ENCODE measurements around the gene FBXO8.
A peak's percentile ranks its signal among the peaks of the same experiment; 100 is the strongest.

FBXO8 gene, protein sequence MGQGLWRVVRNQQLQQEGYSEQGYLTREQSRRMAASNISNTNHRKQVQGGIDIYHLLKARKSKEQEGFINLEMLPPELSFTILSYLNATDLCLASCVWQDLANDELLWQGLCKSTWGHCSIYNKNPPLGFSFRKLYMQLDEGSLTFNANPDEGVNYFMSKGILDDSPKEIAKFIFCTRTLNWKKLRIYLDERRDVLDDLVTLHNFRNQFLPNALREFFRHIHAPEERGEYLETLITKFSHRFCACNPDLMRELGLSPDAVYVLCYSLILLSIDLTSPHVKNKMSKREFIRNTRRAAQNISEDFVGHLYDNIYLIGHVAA

GRCh38 chr4:174283507-174284471 is at the start of gene FBXO8, which contains the start of gene CEP44:
FBXO8 (minus strand) TSS chr4:174283667; CDS start chr4:174263092, 20,575 bp downstream.
CEP44 (plus strand) TSS chr4:174283911; CDS start chr4:174299122, 15,211 bp downstream.
- in situ Hi-C loops (cut with MboI; ENCODE audit: low sequenced_read_pairs, unreplicated experiment) = no loop called here
- DNase-seq (ENCODE audit: low spot score) = peak; percentile 63
- TF ChIP-seq, protein P1, sequence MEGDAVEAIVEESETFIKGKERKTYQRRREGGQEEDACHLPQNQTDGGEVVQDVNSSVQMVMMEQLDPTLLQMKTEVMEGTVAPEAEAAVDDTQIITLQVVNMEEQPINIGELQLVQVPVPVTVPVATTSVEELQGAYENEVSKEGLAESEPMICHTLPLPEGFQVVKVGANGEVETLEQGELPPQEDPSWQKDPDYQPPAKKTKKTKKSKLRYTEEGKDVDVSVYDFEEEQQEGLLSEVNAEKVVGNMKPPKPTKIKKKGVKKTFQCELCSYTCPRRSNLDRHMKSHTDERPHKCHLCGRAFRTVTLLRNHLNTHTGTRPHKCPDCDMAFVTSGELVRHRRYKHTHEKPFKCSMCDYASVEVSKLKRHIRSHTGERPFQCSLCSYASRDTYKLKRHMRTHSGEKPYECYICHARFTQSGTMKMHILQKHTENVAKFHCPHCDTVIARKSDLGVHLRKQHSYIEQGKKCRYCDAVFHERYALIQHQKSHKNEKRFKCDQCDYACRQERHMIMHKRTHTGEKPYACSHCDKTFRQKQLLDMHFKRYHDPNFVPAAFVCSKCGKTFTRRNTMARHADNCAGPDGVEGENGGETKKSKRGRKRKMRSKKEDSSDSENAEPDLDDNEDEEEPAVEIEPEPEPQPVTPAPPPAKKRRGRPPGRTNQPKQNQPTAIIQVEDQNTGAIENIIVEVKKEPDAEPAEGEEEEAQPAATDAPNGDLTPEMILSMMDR (IDR thresholded peaks at IDR 0.05; ENCODE audit: borderline replicate concordance, control extremely low read depth, extremely low read depth, insufficient read depth, missing control alignments) = no peak

DNA sequence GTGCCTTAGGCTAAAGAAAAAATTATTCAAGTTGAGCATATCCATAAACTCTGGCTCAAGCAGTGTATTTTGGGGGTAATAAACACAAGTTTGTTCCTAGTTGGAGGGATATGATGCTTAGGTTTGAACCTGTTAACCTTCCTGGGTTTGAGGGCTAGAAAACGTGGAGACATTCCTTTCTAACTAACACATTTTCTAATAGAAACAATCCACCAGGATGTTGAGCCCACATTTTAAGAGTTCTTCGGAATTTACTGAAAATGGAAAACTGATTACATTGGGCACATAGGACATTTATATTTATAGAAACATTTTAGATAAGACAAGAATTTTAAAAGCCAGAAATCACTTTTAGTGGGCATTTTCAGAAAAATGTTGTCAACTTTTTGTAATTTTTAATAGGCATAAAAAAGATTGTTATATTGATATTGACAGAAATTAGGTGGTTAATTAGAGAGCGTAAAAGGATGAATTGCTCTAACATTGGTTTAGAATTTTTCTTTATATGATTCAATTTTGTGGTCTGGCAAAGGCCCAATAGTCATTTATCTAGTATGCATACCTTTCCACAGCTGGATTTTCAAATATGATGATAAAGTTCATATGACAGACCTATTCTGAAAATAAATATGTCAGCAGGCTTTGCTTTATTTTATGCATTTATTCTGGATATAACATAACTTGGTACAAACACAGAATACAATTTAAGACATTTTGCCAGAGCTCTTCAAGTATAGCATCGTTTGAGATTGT is 49.5 kb upstream of the FBXO8 start:
- in situ Hi-C loops (cut with MboI; ENCODE audit: low sequenced_read_pairs, unreplicated experiment) = no loop called here
- no peak for DNase-seq (ENCODE audit: low spot score)
- TF ChIP-seq, protein P1 (IDR thresholded peaks at IDR 0.05; ENCODE audit: borderline replicate concordance, control extremely low read depth, extremely low read depth, insufficient read depth, missing control alignments) = no peak

GRCh38 chr4:174324725-174325124 is 41.3 kb upstream of the FBXO8 start:
- in situ Hi-C loops (cut with MboI; ENCODE audit: low sequenced_read_pairs, unreplicated experiment) = no loop called here
- DNase-seq (ENCODE audit: low spot score) = no peak
- TF ChIP-seq, protein P1 (IDR thresholded peaks at IDR 0.05; ENCODE audit: borderline replicate concordance, control extremely low read depth, extremely low read depth, insufficient read depth, missing control alignments) = no peak

DNA sequence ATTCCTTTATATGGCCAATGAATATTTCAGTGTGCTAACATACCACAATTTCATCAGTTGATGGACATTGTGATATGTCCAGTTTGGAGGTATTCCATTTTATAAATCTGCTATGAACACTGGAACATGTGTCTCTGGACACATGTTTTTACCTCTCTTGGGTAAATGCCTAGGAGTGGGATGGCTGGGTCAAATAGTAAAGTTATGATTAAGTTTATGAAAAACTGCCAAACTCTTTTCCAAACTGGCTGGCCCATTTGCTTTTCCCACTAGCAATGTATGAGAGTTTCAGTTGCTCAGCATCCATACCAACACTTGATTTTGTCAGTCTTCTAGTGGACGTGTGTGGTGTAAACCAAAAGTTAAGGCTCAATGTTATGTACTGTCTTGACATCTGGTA is 40.8 kb upstream of the FBXO8 start:
- in situ Hi-C loops (cut with MboI; ENCODE audit: low sequenced_read_pairs, unreplicated experiment) = no loop called here
- DNase-seq (ENCODE audit: low spot score) = no peak
- TF ChIP-seq, protein P1 (IDR thresholded peaks at IDR 0.05; ENCODE audit: borderline replicate concordance, control extremely low read depth, extremely low read depth, insufficient read depth, missing control alignments) = no peak

DNA sequence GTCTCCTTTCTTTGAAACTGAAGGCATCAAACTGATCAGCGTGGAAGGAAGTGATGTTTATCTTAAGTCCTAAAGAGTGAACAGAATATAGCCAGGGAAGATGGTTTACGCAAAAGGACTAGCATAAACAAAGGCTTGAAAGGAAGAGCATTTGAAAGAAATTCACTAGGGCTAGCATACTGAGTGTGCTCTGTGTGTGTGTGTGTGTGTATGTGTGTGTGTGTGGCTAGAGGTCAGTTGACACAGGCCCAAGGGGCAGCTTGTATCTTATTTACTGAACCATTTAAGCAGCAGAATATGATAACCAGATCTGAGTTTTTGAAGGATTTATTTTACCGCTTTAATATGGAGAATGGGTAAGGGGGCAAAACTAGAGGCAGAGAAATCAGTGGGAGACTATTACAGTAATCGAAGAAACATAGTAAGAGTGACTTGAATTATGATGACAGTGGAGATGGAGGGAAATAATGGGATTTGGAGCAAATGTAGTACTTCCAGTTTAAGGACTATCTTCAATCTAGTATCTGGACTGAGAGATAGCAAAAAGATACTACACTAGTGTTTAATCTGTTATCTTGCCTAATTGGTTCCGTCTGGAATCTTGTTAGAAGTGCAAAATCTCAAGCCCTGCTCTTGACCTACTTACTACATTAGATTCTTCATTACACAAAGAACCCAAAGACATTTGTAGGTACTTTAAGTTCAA is 37.2 kb upstream of the FBXO8 start:
- DNase-seq (ENCODE audit: low spot score) = no peak
- TF ChIP-seq, protein P1 (IDR thresholded peaks at IDR 0.05; ENCODE audit: borderline replicate concordance, control extremely low read depth, extremely low read depth, insufficient read depth, missing control alignments) = no peak
- in situ Hi-C loops (cut with MboI; ENCODE audit: low sequenced_read_pairs, unreplicated experiment) = no loop called here
